Neuron (in vitro differentiated cells): ENCODE results near the gene FGD5.

Source experiments
- H2AFZ ChIP-seq: one replicate; pipeline ENCODE4 v1.6.1; 2013; ENCODE audit warnings: low read depth, mild to moderate bottlenecking, inconsistent platforms, low read length, moderate library complexity
- H3K27me3 ChIP-seq: one replicate; pipeline ENCODE4 v1.6.1; 2013; ENCODE audit warnings: low read length; ENCODE audit not compliant: insufficient read depth
- H3K36me3 ChIP-seq: one replicate; pipeline ENCODE4 v1.6.1; 2013; ENCODE audit warnings: low read length; ENCODE audit not compliant: insufficient read depth
- H3K4me1 ChIP-seq: one replicate; pipeline ENCODE4 v1.6.1; 2013; ENCODE audit warnings: low read length; ENCODE audit not compliant: insufficient read depth
- H3K4me3 ChIP-seq: 2 replicates; pipeline ENCODE4 v1.5.1; 2013; ENCODE audit warnings: mild to moderate bottlenecking, low read length, moderate library complexity
- H3K9me3 ChIP-seq: one replicate; pipeline ENCODE4 v1.6.1; 2013; ENCODE audit warnings: low read length

Gene FGD5

GRCh38 chr3:14779069-14779685, 39.6 kb upstream of the FGD5 start:
- no peaks in the 10 kb centered on the region for H3K9me3 ChIP-seq
- no peak overlapping the region for H3K4me3 ChIP-seq
- no peak overlapping the region for H2AFZ ChIP-seq
- H3K4me1 ChIP-seq: peaks cover 3% of the 10 kb centered on the region
- no peaks in the 10 kb centered on the region for H3K27me3 ChIP-seq
- no peaks in the 10 kb centered on the region for H3K36me3 ChIP-seq

DNA sequence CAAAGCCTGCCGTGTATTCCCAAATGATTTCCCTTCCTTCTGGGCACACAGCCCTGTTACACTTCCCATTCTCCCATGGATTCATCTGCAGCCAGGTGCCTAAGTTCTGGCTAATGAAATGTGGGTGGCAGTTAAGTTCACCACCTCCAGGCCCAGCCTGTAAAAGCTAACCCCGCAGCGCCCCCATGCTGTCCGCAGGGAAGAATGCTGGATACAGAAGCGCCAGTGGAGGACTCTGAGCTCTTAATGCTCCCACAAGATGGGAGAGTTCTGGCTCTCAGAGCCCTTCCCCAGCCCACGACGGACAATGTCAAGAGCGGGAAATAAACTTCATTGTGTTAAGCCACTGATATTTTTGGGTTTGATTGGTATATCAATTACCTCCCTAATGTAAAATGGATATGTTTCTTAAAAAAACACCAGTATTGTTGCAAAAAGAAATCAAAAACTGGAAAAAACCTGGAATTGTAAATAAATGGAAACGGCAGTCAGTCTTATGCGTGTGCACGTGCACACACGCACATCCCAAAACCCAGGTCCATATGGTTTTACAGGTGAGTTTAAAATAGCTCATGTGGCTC, 37.7 kb upstream of the FGD5 start:
- no peak overlapping the region for H3K4me3 ChIP-seq
- H3K4me1 ChIP-seq: peaks cover 6% of the 10 kb centered on the region
- no peak overlapping the region for H2AFZ ChIP-seq
- H3K27me3 ChIP-seq: no peaks in the 10 kb centered on the region
- H3K9me3 ChIP-seq: no peaks in the 10 kb centered on the region
- H3K36me3 ChIP-seq: no peaks in the 10 kb centered on the region

DNA sequence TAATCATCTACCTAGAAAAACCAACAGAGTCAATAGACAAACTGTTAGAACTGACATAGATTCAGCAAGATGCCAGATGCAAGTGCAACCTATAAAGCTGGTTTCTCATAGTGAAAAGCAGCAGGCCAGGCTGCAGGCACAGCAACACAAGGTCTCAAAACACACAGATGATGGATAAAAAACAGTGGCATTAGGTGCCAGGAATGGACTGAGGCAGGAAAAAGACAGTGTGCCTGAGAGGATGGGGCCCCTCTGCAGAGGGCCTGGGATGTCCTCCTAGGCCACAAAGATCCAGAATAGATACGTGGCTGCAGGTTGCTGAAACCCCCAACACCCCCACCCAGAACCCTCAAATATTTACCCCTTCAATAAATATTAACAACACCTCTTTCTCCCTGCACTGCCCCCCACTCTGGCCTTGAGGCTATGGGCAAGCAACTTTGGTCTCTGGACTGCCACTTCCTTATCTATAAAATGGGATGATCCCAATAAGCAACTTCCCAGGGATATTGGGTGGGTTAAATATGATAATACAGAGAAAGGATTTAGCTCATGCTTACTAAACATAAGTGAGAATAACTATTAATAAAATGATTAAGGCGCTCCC, 35.2 kb upstream of the FGD5 start:
- no peak overlapping the region for H2AFZ ChIP-seq
- H3K4me3 ChIP-seq: no peak overlapping the region
- peaks cover 4% of the 10 kb centered on the region for H3K27me3 ChIP-seq
- no peaks in the 10 kb centered on the region for H3K36me3 ChIP-seq
- H3K4me1 ChIP-seq: peaks cover 6% of the 10 kb centered on the region
- H3K9me3 ChIP-seq: no peaks in the 10 kb centered on the region

GRCh38 chr3:14784087-14784681, 34.6 kb upstream of the FGD5 start:
- Histone ChIP-seq H3K9me3 (no peaks in the 10 kb centered on the region), H3K4me1 (peaks cover 6% of the 10 kb centered on the region), H3K36me3 (no peaks in the 10 kb centered on the region), H2AFZ (no peak overlapping the region), H3K4me3 (no peak overlapping the region), H3K27me3 (peaks cover 4% of the 10 kb centered on the region)

- no peak overlapping the region for H3K4me3 ChIP-seq
- no peak overlapping the region for H2AFZ ChIP-seq
- H3K27me3 ChIP-seq: peaks cover 4% of the 10 kb centered on the region
- no peaks in the 10 kb centered on the region for H3K9me3 ChIP-seq
- H3K36me3 ChIP-seq: no peaks in the 10 kb centered on the region
- H3K4me1 ChIP-seq: peaks cover 6% of the 10 kb centered on the region
Measured at GRCh38 chr3:14785207-14786155, 33.3 kb upstream of the FGD5 start.

- Histone ChIP-seq H3K36me3 (no peaks in the 10 kb centered on the region), H3K27me3 (peaks cover 4% of the 10 kb centered on the region), H3K9me3 (no peaks in the 10 kb centered on the region), H2AFZ (no peak overlapping the region), H3K4me3 (no peak overlapping the region), H3K4me1 (peaks cover 6% of the 10 kb centered on the region)
Measured at GRCh38 chr3:14786369-14786768, 32.4 kb upstream of the FGD5 start.

DNA sequence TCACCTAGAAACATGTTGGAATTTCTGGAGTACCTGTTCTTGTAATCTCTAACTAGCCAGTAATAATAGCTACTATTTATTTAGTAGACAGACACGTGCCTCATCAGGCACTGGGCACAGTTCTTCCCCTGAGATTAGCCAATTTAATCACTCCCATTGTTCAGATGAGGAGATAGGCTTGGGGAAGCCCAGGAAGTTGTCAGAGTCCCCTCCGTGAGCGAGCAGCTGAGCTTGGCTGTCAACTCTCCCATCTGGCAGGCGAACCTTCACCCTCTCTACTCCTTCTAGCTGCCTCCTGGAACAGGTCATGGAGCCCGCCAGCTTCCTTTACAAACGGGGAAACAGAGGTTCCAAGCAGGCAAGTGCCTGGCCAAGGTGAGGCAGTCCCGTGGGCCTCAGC, 31.1 kb upstream of the FGD5 start:
- Histone ChIP-seq H3K4me3 (no peak overlapping the region), H2AFZ (no peak overlapping the region), H3K27me3 (peaks cover 6% of the 10 kb centered on the region), H3K9me3 (no peaks in the 10 kb centered on the region), H3K4me1 (peaks cover 6% of the 10 kb centered on the region), H3K36me3 (no peaks in the 10 kb centered on the region)

DNA sequence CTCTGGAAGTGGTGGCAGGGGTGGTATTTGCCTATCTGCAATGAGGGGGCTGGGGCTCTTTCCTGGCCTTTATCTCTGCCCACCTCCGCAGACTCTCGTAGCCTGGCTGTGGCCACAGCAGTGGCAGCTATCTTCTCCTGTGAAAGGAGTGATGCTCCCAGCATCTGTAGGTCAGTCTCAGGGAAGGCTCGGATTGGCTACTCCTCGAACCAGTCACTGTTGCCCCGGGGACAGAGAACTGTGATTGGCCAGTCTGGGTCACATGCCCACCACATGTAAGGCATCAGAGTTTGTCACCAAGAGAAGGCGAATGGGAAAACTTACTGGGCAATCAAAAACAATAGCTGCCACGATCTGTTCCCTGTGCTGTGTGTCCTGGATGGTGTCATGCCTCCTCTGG, 30.1 kb upstream of the FGD5 start:
- H3K27me3 ChIP-seq: peaks cover 8% of the 10 kb centered on the region
- H3K36me3 ChIP-seq: no peaks in the 10 kb centered on the region
- no peak overlapping the region for H3K4me3 ChIP-seq
- H3K9me3 ChIP-seq: no peaks in the 10 kb centered on the region
- no peak overlapping the region for H2AFZ ChIP-seq
- H3K4me1 ChIP-seq: peaks cover 6% of the 10 kb centered on the region

- no peak overlapping the region for H2AFZ ChIP-seq
- H3K9me3 ChIP-seq: no peaks in the 10 kb centered on the region
- no peaks in the 10 kb centered on the region for H3K36me3 ChIP-seq
- H3K4me1 ChIP-seq: peaks cover 3% of the 10 kb centered on the region
- peaks cover 8% of the 10 kb centered on the region for H3K27me3 ChIP-seq
- H3K4me3 ChIP-seq: no peak overlapping the region
Measured at GRCh38 chr3:14789221-14789620, 29.5 kb upstream of the FGD5 start.

GRCh38 chr3:14789640-14790285, 29.0 kb upstream of the FGD5 start:
- peaks cover 8% of the 10 kb centered on the region for H3K27me3 ChIP-seq
- no peak overlapping the region for H2AFZ ChIP-seq
- H3K9me3 ChIP-seq: no peaks in the 10 kb centered on the region
- no peaks in the 10 kb centered on the region for H3K36me3 ChIP-seq
- no peak overlapping the region for H3K4me3 ChIP-seq
- H3K4me1 ChIP-seq: no peaks in the 10 kb centered on the region

GRCh38 chr3:14791343-14791945, 27.3 kb upstream of the FGD5 start:
- no peaks in the 10 kb centered on the region for H3K4me1 ChIP-seq
- no peak overlapping the region for H2AFZ ChIP-seq
- H3K4me3 ChIP-seq: no peak overlapping the region
- peaks cover 8% of the 10 kb centered on the region for H3K27me3 ChIP-seq
- H3K36me3 ChIP-seq: no peaks in the 10 kb centered on the region
- H3K9me3 ChIP-seq: no peaks in the 10 kb centered on the region

- Histone ChIP-seq H3K9me3 (no peaks in the 10 kb centered on the region), H3K4me3 (no peak overlapping the region), H3K27me3 (peaks cover 8% of the 10 kb centered on the region), H3K36me3 (no peaks in the 10 kb centered on the region), H2AFZ (no peak overlapping the region), H3K4me1 (no peaks in the 10 kb centered on the region)
Measured at GRCh38 chr3:14792691-14793121, 26.1 kb upstream of the FGD5 start.
